Skin epidermis (tissue), 12 donors: Measurements from ENCODE around the gene APLP2.

Source experiments
- H3K27ac ChIP-seq, 21 experiments: fragments of 200-600 bp; sonication (generic) in 11 of 21; one replicate each; pipeline ENCODE4 v1.5.0; 2020; ENCODE audit warnings: mild to moderate bottlenecking in 3 of 21, inconsistent platforms in 2 of 21, moderate library complexity in 2 of 21
- H3K4me3 ChIP-seq, 7 experiments: fragments of 200-600 bp; sonication (generic) in 2 of 7; one replicate each; pipeline ENCODE4 v1.5.0; 2020; ENCODE audit warnings: inconsistent platforms in 2 of 7, mild to moderate bottlenecking in 2 of 7, moderate library complexity in 1 of 7

The APLP2 gene

DNA sequence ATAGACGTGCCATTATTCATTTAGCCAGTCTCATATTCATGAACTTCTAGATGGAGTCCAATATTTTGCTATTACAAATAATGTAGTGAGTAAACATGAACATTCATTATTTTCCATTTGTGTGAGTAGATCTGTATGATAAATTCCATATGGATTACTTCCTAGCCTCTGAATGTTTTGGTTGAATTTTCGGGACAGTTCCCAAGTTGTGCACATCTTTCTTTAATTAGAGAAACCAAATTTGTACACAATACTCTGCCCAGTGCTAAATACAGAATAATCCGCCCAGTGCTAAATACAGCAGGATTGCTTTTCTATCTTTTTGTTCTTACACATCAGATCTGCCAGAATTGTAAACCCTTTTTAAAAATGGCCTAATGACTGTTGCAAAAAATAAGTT lies 17.1 kb upstream of the APLP2 start:
- no peak overlapping the region for H3K27ac ChIP-seq
- no peak overlapping the region for H3K4me3 ChIP-seq

- H3K4me3 ChIP-seq = no peak overlapping the region
- no peak overlapping the region for H3K27ac ChIP-seq
These were observed 14.7 kb upstream of the APLP2 start for GRCh38 chr11:130054966-130055365.

DNA sequence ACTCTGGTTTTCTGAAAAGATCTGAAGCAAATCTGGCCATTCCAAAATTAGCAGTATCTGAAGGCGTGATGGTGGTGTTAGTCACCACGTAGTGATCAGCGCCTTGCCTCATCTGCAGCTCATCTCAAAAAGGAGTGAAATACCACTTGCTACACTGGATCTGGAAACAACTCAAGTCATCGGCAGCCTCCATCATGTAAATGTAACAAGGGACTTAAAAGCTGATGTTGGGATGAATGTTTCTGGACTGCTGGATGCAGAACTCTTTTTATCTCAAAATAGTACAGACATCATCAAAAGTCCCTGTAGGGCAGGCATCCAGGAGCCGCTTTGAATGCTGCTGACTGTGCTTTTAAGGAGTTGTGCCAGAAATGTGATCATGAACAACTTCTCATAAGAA lies 14.1 kb upstream of the APLP2 start:
- Histone ChIP-seq H3K4me3 (no peak overlapping the region), H3K27ac (no peak overlapping the region)

GRCh38 chr11:130061017-130061416 lies 8.7 kb upstream of the APLP2 start:
- Histone ChIP-seq H3K27ac (no peak overlapping the region), H3K4me3 (no peak overlapping the region)

- Histone ChIP-seq H3K27ac (no peak overlapping the region), H3K4me3 (no peak overlapping the region)
These were observed 7.7 kb upstream of the APLP2 start for GRCh38 chr11:130062026-130062425.

DNA sequence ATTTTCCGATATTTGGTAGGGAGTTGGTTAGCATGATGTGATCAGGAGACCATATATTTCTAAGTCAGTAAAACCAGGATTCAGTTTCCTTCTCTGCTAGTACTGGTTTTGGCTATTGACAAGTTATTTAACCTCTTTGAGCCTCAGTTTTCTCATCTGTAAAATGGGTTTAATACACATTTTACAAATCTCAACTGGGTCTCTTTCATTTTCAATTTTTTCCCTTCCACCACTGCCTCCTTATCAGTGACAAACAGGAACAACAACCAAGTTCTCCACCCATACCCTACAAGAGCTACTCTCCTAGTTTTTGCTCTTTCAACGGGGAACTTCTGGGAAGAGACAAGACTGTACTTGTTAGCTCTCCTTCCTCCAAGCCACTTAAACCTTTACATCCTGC lies 6.2 kb upstream of the APLP2 start:
- no peak overlapping the region for H3K27ac ChIP-seq
- H3K4me3 ChIP-seq = no peak overlapping the region

DNA sequence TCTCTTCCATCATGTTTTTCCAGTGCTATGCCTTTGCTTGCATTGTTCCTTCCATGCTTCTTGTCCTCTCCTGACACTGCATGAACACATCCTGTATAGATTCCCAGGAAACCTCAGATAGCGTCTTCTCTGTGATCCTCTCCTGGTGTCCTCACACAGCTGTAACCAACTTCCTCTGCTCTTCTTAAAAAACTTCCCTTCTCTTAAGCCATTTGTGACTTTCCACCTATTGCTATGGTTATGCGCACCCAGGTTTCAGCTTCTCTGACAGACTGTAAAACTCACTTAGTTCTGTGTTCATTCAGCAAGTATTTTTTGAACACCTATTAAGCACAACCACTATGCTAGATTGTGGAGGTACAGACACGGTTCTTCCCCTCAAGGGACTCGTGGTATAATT lies 5.1 kb upstream of the APLP2 start:
- no peak overlapping the region for H3K27ac ChIP-seq
- H3K4me3 ChIP-seq = no peak overlapping the region

DNA sequence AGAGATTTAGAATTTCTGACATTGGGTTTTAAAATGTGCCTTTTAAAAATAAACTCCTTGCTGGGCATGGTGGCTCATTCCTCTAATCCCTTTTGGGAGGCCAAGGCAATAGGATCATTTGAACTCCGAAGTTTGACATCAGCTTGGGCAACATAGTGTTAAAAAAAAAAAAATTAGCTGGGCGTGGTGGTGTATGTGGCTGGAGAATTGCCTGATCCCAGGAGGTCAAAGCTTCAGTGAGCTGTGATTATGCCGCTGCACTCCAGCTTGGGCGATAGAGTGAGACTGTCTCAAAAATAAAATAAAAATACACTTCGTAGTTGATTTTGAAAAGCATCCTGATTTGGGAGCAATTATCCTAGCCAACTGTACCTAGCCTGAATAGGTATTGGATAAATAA lies 3.4 kb upstream of the APLP2 start:
- no peak overlapping the region for H3K27ac ChIP-seq
- no peak overlapping the region for H3K4me3 ChIP-seq

DNA sequence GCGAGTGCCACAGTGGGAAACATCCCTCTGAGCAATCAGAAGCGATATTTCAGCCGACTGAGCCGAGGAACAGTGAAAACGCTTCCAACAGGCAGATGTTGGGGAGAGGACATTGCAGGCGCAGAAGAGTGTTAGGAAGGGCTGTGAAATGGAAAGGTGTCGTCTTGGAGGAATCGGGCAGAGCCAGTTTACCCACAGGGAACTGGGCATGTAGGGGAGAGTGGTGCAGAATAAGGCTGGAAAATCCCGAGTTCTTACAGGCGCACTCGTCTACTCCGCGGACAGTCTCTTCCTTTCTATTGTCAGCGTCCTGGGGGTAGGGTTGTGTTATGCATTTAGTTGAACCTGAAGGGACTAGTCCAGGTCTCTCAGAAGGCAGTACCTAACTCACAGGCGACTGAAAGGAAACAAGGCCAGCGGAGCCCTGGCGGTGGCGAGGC lies 1.1 kb upstream of the APLP2 start:
- H3K4me3 ChIP-seq = peak overlapping the region; percentile 63 to 99 (median 86)
- H3K27ac ChIP-seq = peak overlapping the region; percentile 65 to 96 (median 88)

DNA sequence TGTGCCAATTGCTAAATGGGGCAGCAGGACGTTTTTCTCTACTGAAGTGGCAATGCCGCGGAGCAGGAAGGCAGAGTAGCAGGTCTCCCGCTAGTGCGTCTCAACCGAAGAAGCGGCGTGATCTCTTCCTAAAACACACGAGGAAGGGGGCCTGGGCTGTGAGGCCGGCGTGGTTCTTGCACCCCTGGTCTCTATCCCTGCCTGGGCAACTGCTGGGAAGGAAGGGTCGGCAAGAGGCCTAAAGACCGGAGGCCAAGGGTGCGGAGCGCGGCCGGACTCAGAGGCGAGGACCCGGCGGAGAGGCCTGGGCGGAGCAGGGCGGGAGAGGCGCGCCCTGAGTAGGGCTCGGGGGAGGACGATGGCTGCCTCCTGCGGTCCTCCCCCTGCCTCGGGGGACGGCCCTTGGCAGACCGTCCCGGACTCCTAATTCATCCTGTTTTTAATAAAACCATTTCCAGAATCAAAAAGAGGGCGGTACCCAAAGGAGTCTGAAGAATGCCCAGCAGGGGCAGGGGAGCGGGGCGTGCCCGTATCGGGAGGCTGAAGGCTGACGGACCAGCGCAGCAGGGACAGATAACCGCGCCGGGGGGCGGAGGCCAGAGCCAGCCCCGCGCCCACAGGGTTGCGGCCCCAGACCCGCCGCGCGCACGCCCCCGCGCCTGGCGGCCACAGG lies 572 bp upstream of the APLP2 start:
- Histone ChIP-seq H3K27ac (peak overlapping the region; percentile 65 to 96 (median 88)), H3K4me3 (peak overlapping the region; percentile 63 to 99 (median 86))

DNA sequence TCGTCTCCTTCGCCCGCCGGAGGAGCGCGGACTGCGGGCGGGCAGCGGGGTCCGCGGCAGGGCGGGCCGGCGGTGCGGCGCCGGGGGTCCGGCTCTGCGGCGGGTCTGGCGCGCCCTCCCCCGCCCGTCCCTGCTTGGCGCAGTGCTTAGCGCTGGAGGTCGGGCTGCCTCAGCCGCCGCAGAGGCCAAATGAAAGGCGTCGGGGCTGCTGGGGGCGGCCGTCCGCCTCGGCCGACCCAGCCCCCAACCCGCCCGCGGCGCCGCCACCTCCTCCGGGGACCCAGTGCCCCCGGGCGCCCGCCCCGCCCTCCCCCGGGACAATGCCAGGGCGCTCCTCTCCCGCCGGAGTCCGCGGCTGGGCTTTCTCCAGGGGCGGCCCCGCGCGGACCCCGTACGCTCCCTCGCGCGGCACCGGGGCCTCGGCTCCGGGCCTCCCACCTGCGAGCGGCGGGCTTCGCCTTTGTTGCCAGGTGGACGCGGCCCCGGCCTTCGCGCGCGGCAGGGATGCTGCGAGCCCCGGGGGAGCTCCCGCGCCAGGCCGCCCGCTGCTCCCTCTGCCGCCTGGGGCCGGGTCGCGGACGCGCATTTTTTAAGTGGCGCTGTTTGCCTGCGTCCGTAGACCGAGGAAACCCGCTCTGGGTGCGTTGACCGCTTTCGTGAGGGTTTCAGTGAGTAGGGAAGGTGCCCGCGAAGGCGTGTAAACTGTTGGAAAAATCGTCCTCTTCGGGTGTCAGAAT lies 583 bp downstream of the APLP2 start:
- Histone ChIP-seq H3K4me3 (peak overlapping the region; percentile 63 to 99 (median 86)), H3K27ac (peak overlapping the region; percentile 71 to 96 (median 88))

DNA sequence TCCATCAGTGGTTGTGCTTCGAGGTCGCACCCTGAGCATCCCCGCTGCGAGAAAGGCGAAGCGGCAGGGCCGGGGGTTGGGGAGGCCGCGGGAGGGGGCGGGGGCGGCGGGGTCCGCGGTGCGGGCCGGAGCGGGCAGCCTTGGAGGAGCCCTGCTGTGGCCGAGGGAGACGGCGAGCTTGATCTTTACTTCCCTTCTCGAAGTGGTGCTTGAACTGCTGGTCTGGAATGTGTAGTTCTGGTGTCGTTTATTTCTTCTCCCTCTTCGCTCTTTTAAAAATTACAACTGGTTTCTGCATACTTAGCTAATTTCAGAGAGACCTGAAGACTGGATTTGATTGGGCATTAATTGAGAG lies 1.1 kb downstream of the APLP2 start:
- peak overlapping the region; percentile 63 to 99 (median 86) for H3K4me3 ChIP-seq
- peak overlapping the region in 20 of 21 experiments; percentile 71 to 96 (median 88) for H3K27ac ChIP-seq

DNA sequence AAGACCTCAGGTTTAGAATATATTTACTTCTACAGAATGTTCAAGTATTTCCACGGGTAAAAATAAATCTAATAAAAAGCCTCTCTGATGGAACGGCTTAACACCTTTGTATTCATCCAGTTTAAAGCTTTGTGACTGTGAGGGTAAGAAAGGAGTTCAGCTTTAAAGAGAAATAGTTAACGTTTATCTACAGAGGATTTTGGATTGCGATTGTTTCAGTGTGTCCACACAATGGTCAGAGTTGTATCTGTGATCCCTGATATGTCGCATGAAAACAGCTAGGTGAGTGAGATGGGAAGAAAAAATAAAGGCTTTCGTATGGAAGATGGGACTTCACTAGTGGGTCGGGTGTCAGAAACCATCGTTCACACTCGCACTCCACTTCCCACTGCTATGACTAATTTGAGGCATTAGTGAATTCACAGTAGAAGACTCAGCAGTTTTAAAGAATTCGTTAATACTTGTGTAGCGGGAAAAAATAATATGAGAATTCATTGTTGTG lies 1.6 kb downstream of the APLP2 start:
- peak overlapping the region; percentile 63 to 99 (median 86) for H3K4me3 ChIP-seq
- peak overlapping the region in 16 of 21 experiments; percentile 71 to 96 (median 88) for H3K27ac ChIP-seq

DNA sequence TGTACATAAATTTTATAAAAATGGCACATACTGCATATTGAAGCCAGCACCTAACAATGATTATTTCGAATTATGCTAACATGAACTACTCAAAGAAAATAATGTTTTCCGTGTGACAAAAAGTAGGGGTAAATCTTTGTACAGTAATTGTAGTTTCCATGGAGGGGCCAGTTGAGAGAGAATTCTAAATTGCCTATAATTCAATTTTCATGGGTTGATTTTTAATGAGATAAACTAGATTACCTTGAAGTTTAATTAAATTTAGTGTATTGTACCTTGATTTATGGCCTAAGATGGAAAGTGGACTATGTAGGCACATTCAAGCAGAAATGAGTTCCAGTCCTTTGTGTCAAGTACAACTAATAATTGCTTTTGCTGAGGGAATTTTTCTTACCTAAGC lies 5.0 kb downstream of the APLP2 start:
- Histone ChIP-seq H3K27ac (no peak overlapping the region), H3K4me3 (no peak overlapping the region)

DNA sequence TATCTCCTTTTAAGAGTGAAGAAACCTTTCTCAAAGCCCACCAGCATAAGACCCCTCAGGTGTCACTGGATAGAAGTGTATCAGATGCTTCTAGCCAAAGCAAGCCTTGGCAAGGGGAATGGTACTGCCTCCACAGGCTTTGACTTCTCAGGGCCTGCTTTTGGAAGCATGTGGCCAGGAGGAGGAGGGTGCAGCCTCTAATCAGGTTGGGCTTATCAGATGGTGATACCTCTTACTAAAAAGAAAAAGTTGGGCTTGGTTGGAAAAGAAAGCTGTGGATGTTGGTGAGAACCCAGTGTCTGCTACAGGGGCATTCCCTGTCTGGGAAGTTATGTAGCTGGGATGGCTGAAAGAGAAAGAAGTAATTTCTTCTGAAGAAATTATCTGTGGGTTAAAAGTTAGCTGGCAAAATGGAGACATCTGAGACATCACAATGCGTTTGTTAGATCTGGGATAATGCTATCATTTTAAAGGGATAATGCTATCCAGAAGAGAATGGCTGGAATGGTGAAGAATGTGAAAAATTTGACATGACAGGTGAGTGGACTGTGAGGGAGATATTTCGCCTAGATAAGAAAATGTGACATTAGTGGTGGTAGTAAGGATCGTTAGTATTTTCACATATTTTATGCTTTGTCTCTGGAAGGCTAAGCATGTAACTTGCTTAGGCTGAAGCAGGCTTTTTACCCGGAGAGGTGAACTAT lies 7.2 kb downstream of the APLP2 start:
- no peak overlapping the region for H3K4me3 ChIP-seq

GRCh38 chr11:130077671-130078070 lies 8.0 kb downstream of the APLP2 start:
- no peak overlapping the region for H3K27ac ChIP-seq
- no peak overlapping the region for H3K4me3 ChIP-seq

More for the DNA sequence above, 7.2 kb downstream of the APLP2 start:
- H3K27ac ChIP-seq = no peak overlapping the region

DNA sequence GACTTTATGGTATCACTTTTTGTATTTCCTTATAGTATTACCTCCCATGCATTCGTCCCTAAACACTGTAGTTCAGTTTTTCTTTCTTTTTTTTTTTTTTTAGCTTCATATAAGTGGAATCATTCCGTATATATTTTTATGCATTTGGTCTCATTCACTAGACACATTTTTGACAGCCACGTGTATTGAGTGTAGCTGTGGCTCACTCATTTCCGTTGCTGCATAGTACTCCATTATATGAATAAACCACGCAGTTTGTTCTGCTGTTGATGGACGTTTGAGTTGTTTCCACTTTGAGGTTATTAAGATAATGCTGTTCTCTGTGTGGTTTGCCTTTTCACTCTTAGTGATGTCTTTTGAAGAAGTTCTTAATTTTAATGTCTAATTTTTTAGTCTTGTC lies 8.4 kb downstream of the APLP2 start:
- H3K27ac ChIP-seq = no peak overlapping the region
- H3K4me3 ChIP-seq = no peak overlapping the region

GRCh38 chr11:130085671-130086290 lies 16.1 kb downstream of the APLP2 start:
- H3K4me3 ChIP-seq = no peak overlapping the region

GRCh38 chr11:130086669-130087068 lies 17.0 kb downstream of the APLP2 start:
- H3K27ac ChIP-seq = no peak overlapping the region
- H3K4me3 ChIP-seq = no peak overlapping the region

More at GRCh38 chr11:130085671-130086290, 16.1 kb downstream of the APLP2 start:
- no peak overlapping the region for H3K27ac ChIP-seq

GRCh38 chr11:130087294-130087926 lies 17.7 kb downstream of the APLP2 start:
- H3K27ac ChIP-seq = no peak overlapping the region
- H3K4me3 ChIP-seq = no peak overlapping the region
